Motor neuron (in vitro differentiated cells): ENCODE data around the gene PACS2. TPM values are rescaled to one million over a fixed set of nuclear protein-coding genes. Genes with fewer than 3 reads are reported as not detected.

Source experiments
- ATAC-seq, 8 experiments: fragments of 200-7000 bp; cut with Tn5 transposase; replicated peaks in 6 of 8; 2 replicates each; pipeline ENCODE4 v1.8.0; 2021; ENCODE audit warnings: mild to moderate bottlenecking in 8 of 8, moderate library complexity in 8 of 8
- H3K27ac ChIP-seq, 2 donors: fragments of 250-450 bp; sonication (Bioruptor Pico); 2 replicates each; pipeline ENCODE4 v1.9.0; 2021; ENCODE audit warnings: antibody characterized with exemption in 2 of 2, mild to moderate bottlenecking in 2 of 2, moderate library complexity in 1 of 2
- H3K4me1 ChIP-seq, 2 donors: fragments of 250-450 bp; sonication (Bioruptor Pico); replicated peaks in 1 of 2; 2 replicates each; pipeline ENCODE4 v1.6.1; 2021; ENCODE audit warnings: antibody characterized with exemption in 2 of 2, mild to moderate bottlenecking in 2 of 2, moderate library complexity in 1 of 2
- H3K4me3 ChIP-seq, 5 donors: fragments of 250-450 bp; sonication (Bioruptor Pico); 2 replicates each; pipeline ENCODE4 v1.9.0; 2021; ENCODE audit warnings: antibody characterized with exemption in 5 of 5, mild to moderate bottlenecking in 5 of 5, moderate library complexity in 4 of 5
- WGBS, 10 experiments: fragments of 450-650 bp; shearing (Covaris generic); methylation state at CpG; one replicate each; pipeline ENCODE4 v1.0.0; 2022; 5-methylcytosine and 5-hydroxymethylcytosine counted together
- in situ Hi-C, 9 experiments: fragments of 400-800 bp; cut with MboI; loops; one replicate each; pipeline ENCODE4 v1.15.0; 2021; ENCODE audit warnings: low sequenced_read_pairs in 9 of 9, low pct_unique_long_range_greater_than_20kb in 2 of 9; ENCODE audit not compliant: unreplicated experiment in 9 of 9
- total RNA-seq, 8 experiments: library from RNA; unstranded; fragments of 300-600 nt; gene quantifications; 2 replicates each; pipeline versions ENCODE4 v1.2.3 to v1.2.4, GENCODE V29; 2022

Gene PACS2
- total RNA-seq, 8 experiments from 2014 or later, result 18.0 to 66.1 (median 49.7) TPM

DNA sequence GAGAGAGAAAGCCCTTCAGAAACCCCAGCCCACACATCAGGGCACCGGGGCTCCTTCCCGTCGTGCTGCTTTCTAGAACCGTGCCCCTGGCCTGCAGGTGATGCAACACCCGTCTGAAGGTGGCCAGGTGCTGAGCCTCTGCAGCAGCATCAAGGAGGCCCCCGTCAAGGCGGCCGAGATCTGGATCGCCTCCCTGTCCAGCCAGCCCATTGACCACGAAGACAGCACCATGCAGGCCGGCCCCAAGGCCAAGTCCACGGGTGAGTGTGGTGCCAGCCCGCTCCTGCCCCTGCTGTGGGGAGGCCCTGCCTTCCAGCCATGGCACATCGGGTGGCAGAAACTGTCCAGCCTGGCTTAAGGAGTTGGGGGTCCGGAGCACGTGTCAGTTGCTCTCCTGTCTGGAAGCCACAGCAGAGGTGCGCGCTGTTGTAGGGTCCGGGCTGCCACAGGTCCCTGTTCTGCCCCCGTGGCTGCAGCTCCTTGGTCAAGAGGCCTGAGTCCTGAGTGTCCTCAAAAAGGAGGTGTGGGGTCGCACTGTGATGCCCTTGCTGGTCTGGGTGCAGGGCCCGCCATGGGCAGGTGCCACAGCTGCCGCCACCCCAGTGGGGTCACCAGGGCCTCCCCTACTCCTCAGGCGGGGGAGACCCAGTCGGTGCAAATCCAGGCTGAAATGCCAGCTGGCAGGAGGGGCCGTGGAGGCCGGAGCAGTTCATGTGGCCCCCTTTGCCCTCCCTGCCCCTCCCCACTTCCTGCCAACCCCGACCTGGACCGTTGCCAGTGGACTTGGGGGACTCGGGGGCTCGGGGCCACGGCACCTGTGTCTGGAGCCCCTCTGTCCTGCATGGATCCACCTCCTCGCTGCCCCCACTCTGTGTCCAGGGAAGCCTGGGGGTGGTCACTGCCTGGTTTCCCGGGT, 52.8 kb downstream of the PACS2 start:
- no peak for ATAC-seq
- in situ Hi-C loops, result loop anchor here in 1 of 9 experiments (25.0 kb wide), 1 partner anchor 155 kb away; no protein-coding TSS in a partner anchor
- Histone ChIP-seq H3K4me1 (peaks cover 0 to 11% of the 10 kb centered on the region in 2 donors), H3K4me3 (no peak overlapping the region), H3K27ac (no peak overlapping the region)
- 95 to 100% methylated on average over 3 to 9 of the region's 34 CpGs; no CpG with 5 or more reads in 8 of the 10 experiments for WGBS, 10 experiments

DNA sequence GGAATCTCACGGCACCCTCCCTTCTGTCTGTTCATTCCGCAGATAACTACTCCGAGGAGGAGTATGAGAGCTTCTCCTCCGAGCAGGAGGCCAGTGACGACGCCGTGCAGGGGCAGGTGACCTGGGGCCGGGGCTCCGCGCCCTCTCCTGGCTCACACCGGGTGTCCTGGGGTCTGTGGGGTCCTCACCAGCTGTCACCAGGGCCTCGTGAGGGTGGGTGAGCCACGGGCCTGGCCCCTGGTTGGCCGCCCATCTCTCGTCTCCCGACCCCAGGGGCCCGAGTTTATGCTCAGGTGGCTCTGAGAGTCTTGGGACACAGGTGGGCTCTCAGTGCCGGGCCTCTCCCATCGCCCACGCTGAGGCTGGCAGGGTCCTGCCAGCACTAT, 53.5 kb downstream of the PACS2 start:
- in situ Hi-C loops, result loop anchor here in 1 of 9 experiments (25.0 kb wide), 1 partner anchor 156 kb away; no protein-coding TSS in a partner anchor
- Histone ChIP-seq H3K4me1 (peaks cover 0 to 11% of the 10 kb centered on the region in 2 donors), H3K4me3 (no peak overlapping the region), H3K27ac (no peak overlapping the region)
- 90% methylated on average over 2 of the region's 20 CpGs; no CpG with 5 or more reads in 9 of the 10 experiments for WGBS, 10 experiments
- no peak for ATAC-seq

DNA sequence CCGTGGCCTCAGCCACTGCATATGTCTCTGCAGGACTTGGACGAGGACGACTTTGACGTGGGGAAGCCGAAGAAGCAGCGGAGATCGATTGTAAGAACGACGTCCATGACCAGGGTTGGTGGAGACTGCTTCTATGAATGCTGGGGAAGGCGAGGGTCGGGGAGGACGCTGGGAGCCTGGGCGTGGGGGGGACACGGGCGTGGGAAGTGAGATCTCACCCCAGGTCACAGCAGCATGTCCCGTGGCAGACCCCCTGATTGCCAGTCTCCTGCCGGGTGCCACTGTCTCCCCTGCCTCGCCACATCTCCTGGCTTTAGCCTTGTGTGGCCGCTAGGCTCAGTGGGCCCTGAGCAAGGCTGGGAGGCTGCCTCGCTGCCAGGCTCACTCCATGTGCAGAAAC, 53.9 kb downstream of the PACS2 start:
- WGBS, 10 experiments, result 53% methylated on average over 3 of the region's 20 CpGs; no CpG with 5 or more reads in 9 of the 10 experiments
- Histone ChIP-seq H3K4me3 (no peak overlapping the region), H3K27ac (no peak overlapping the region), H3K4me1 (peaks cover 0 to 9% of the 10 kb centered on the region in 2 donors)
- no peak for ATAC-seq
- in situ Hi-C loops, result loop anchor here in 1 of 9 experiments (25.0 kb wide), 1 partner anchor 156 kb away; no protein-coding TSS in a partner anchor

DNA sequence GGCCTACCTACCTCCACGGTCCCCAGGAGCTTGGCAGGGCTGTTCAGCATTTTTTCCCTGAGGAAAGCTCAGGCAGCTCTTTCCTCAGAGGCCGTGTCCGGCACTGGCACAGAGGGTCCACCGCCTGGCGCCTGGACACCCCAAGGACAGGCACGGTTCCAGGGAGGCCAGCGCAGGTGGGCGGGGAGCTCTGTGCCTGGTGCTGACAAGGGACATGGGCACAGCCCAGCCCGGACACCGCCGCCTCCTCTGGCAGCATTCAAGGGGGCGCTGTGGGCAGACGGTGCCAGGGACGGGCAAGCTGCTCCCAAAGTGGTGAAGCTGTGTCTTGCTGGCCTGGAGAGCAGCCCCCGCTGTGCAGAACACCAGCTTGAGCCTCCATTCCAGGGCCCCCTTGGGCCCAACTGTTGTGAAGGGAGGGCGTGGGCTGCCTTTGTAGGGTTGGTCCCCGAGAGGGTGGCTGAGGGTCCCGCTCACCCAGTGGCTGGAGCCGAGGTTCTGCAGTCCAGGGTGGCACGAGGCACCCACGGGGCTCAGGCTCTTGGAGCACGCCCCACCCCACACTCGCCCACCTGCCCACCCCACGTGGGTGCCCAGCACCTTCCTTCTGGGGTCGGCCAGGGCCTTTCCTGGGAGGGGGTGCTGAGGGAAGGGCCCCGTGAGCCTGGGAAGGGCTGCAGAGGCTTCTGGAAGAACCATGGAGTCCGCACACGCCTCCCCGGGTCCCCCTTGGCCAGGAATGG, 54.5 kb downstream of the PACS2 start:
- no peak for ATAC-seq
- Histone ChIP-seq H3K4me3 (no peak overlapping the region), H3K27ac (no peak overlapping the region), H3K4me1 (peaks cover 0 to 2% of the 10 kb centered on the region in 2 donors)
- WGBS, 10 experiments, result 93% methylated on average over 5 of the region's 29 CpGs; no CpG with 5 or more reads in 9 of the 10 experiments
- in situ Hi-C loops, result loop anchor here in 1 of 9 experiments (25.0 kb wide), 1 partner anchor 157 kb away; no protein-coding TSS in a partner anchor

DNA sequence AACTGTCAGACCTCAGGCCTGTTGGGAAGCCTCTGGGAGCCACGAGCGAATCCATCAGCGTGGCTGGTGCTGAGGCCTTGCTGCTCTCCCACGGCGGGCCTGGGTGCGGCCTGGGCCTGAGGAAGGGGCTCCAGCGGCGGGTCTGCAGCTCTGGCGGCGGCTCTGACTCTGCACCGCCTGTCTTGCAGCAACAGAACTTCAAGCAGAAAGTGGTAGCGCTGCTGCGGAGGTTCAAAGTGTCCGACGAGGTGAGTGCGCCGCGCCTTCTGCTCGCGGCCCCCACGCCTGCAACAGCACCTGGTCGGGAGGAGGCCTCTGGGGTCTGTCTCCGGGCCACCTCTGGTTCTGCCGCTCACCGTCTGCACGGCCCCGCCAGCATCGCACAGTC, 55.1 kb downstream of the PACS2 start:
- WGBS, 10 experiments, result 93 to 98% methylated on average over 3 to 7 of the region's 28 CpGs; no CpG with 5 or more reads in 8 of the 10 experiments
- H3K27ac ChIP-seq, result no peak overlapping the region
- ATAC-seq, result no peak
- peaks cover 0 to 2% of the 10 kb centered on the region in 2 donors for H3K4me1 ChIP-seq
- in situ Hi-C loops, result loop anchor here in 1 of 9 experiments (25.0 kb wide), 1 partner anchor 157 kb away; no protein-coding TSS in a partner anchor
- no peak overlapping the region for H3K4me3 ChIP-seq

DNA sequence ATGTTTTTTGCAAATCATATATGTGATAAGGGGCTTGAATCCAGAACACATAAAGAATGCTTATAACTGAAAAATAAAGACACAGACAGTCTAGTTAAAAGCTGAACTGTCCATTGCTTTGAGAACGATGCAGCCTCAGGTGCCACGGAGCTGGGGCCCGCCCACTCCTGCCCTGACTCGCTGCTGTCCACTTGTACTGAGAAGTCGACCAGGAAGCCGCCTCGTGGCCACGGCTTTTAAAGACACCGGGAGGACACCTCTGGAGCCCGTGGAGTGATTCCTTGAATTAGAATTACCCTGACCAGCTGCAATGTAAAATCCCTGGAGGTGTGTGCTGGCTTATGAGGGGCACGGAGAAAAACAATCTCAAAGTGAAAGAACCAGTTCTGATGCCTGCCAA, 59.8 kb downstream of the PACS2 start:
- Histone ChIP-seq H3K4me1 (no peaks in the 10 kb centered on the region), H3K27ac (no peak overlapping the region), H3K4me3 (no peak overlapping the region)
- no peak for ATAC-seq
- in situ Hi-C loops, result loop anchor here in 1 of 9 experiments (25.0 kb wide), 1 partner anchor 162 kb away; no protein-coding TSS in a partner anchor
- 79 to 100% (median 91%) methylated on average over 1 to 11 of the region's 11 CpGs; no CpG with 5 or more reads in 2 of the 10 experiments for WGBS, 10 experiments

DNA sequence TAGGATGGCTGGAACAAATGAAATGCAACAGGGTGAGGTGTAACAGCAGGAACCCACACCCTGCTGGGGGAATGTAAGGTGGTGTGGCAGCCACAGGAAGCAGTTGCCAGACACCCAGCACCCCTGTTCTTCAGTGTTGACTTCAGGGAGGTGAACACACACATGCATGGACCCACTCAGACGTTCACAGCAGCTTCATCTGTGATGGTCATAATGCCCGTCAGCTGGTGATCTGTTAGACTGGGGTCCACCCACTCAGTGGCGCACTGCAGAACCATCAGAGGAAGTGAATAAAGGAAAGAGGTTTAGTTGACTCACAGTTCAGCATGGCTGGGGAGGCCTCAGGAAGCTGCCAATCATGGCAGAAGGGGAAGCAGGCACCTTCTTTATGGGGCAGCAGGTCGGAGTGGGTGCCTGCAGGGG, 61.1 kb downstream of the PACS2 start:
- WGBS, 10 experiments, result 60 to 100% (median 90%) methylated on average over 1 of the region's 4 CpGs; no CpG with 5 or more reads in 6 of the 10 experiments

DNA sequence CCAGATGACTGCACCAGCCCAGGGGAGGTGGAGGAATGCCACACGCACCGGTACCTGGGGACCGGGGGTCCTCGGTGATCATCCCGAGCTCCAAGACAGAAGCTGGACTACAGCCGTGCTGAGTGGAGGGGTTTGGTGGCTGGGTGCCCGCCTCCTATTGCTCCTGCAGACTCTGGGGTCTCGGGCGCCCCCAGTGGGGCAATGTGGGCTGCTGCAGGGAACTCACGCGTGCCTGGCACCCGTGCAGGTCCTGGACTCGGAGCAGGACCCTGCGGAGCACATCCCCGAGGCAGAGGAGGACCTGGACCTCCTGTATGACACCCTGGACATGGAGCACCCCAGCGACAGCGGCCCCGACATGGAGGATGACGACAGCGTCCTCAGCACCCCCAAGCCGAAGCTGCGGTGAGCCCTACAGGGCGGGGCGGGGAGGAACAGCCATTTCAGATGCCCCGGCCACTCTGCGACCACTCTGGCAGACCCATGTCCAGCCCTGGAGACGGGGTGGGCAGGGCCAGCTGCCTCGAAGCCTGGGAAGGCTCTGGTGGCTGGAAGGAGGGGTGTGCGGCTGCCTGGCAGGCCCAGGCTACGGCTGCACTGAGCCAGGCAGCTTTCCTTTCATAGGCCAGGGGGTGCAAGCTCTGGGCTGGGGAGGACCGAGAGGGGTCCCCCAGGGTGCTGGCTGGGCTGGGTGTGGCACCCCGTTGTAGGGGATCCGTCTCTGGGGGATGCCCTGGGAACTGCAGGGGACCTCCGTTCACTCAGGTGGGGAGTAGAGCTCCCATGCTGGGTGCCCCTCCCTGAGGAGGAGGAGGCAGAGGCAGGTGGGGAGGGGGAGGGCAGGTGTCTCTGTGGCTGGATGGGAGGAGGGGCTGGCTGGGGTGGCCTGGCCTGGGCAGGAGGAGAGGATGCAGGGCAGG, 62.2 kb downstream of the PACS2 start:
- WGBS, 10 experiments, result 88% methylated on average over 5 of the region's 34 CpGs; no CpG with 5 or more reads in 9 of the 10 experiments
- peak in 2 of 8 experiments; percentile 10 to 22 for ATAC-seq
- in situ Hi-C loops, result no loop called here
- Histone ChIP-seq H3K4me1 (no peaks in the 10 kb centered on the region), H3K27ac (no peak overlapping the region), H3K4me3 (no peak overlapping the region)

More for the DNA sequence above, 61.1 kb downstream of the PACS2 start:
- no peak overlapping the region for H3K27ac ChIP-seq
- H3K4me1 ChIP-seq, result no peaks in the 10 kb centered on the region
- no peak for ATAC-seq
- in situ Hi-C loops, result no loop called here
- H3K4me3 ChIP-seq, result no peak overlapping the region

DNA sequence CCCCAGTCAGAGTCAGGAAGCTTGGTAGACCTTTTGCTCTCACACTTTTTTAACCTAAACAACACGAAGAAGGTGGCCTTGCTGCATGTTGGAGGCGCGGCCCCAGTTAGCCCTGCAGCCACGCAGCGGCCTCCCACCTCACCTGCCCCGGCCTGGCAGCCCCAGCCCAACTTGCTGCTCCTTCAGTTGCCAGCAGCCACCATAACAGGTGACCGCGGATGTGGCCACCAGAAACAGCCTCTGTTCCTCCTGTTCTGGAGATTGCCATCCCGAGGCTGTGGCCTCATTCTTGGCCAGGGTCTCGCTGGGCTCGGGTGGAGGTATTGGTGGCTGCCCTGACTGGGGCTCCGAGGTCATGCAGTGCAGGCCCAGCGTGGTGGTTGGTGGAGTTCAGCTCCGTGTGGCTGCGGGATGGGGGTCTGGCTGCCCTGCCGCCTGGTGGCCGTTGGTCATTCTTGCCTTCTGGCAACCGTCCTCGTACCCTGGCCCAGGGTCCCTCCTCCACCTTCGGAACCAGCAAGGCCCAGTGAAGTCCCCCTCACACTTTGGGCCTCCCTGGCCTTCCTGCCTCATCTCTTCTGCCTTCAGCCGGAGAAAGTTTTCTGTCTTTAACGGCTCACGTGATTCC, 63.1 kb downstream of the PACS2 start:
- ATAC-seq, result no peak
- in situ Hi-C loops, result no loop called here
- no peak overlapping the region for H3K4me3 ChIP-seq
- no peaks in the 10 kb centered on the region for H3K4me1 ChIP-seq
- WGBS, 10 experiments, result 56 to 88% (median 75%) methylated on average over 2 to 8 of the region's 23 CpGs; no CpG with 5 or more reads in 6 of the 10 experiments
- no peak overlapping the region for H3K27ac ChIP-seq

DNA sequence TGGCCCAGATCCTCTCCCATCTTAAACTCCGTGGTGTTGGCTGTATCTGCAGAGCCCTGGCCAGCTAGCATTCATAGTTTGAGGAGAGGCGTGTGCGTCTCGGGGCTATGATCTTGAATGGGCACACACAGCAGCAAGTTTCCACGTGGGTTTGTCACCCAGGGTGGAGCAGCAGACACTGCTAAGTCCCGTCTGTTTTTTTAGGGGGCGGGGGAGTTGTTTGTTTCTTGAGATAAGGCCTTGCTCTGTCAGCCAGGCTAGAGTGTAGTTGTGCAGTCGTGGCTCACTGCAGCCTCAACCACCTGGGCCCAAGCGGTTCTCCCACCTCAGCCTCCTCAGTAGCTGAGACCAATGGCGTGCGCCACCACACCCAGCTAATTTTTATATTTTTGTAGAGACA, 63.7 kb downstream of the PACS2 start:
- ATAC-seq, result no peak
- WGBS, 10 experiments, result 10 to 100% (median 100%) methylated on average over 1 to 3 of the region's 11 CpGs; no CpG with 5 or more reads in 5 of the 10 experiments
- Histone ChIP-seq H3K27ac (no peak overlapping the region), H3K4me1 (no peaks in the 10 kb centered on the region), H3K4me3 (no peak overlapping the region)
- in situ Hi-C loops, result no loop called here

DNA sequence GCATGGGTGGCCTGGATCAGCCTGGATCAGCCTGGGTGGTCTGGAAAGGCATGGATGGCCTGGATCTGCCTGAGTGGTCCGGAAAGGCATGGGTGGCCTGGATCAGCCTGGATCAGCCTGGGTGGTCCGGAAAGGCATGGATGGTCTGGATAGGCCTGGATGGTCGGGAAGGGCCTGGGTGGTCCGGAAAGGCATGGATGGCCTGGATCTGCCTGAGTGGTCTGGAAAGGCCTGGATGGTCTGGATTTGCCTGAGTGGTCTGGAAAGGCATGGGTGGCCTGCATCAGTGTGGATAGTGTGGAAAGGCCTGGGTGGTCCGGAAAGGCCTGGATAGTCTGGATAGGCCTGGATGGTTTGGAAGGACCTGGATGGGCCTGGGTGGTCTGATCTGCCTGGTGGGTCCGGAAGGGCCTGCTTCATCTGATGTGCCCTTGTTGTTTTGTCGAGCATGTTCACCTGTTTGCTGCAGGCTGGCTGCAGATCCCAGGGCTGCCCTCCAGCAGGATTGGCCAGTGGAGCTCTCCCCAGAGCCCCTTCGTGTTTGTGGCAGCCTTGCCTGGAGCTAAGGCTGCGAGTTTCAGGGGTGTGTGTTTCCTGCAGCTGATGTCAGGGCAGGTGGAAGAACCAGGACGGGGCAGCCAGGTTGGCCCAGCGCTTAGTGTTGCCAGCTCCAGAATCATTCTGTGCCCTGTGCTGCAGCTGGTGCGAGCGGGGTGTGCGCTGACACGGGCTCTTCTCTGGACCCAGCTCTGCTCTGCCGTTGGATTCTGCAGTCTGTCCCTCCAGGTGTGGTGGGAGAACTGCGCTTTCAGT, 64.5 kb downstream of the PACS2 start:
- Histone ChIP-seq H3K27ac (no peak overlapping the region), H3K4me1 (no peaks in the 10 kb centered on the region), H3K4me3 (no peak overlapping the region)
- ATAC-seq, result no peak
- 59 to 100% (median 93%) methylated on average over 1 to 5 of the region's 17 CpGs; no CpG with 5 or more reads in 5 of the 10 experiments for WGBS, 10 experiments
- in situ Hi-C loops, result no loop called here
